Measurements from ENCODE around the gene GIMAP8. TPM values are rescaled to one million over a fixed set of nuclear protein-coding genes. Genes with fewer than 3 reads are reported as not detected.

GIMAP8 gene
- total RNA-seq, 1 experiment from 2014 or later = 0.10 TPM

DNA sequence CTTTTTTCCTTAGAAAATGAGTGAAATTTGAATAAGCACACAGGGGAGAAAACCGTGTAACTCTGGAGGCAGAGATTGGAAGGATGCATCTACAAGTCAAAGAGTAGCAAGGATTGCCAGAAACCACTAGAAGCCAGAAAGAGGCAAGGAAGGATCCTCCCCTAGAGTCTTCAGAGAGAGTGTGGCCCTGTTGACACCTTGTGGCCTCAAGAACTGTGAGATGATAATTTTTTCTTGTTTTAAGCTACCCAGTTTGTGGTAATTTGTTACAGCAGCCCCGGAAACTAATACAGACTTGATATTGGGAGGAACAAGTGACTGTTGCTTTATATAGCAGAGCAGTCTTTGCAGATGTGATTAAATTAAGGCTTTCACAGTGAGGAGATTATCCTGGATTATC lies 60.6 kb downstream of the GIMAP8 start:
- no peaks in the 10 kb centered on the region for H3K27me3 ChIP-seq (ENCODE audit: control insufficient read depth, insufficient read depth, low read length)
- BruUV-seq (replicated peaks) = no TSS peak
- in situ Hi-C loops (cut with HindIII; ENCODE audit: low pct_unique_long_range_greater_than_20kb, low sequenced_read_pairs) = no loop called here

GRCh38 chr7:150513758-150514157 lies 63.3 kb downstream of the GIMAP8 start:
- no peak for ATAC-seq
- intact Hi-C loops (cut with micrococcal nuclease; ENCODE audit: unreplicated experiment) (no loop called here), in situ Hi-C loops (cut with HindIII; ENCODE audit: low pct_unique_long_range_greater_than_20kb, low sequenced_read_pairs) (no loop called here)
- no peaks in the 10 kb centered on the region for H3K4me1 ChIP-seq (ENCODE audit: control insufficient read depth, insufficient read depth, low read length)
- ChIA-PET POLR2A (no interaction called here), CTCF (no interaction called here)
- BruUV-seq (replicated peaks) = no TSS peak
- no peaks in the 10 kb centered on the region for H3K36me3 ChIP-seq (ENCODE audit: control insufficient read depth, insufficient read depth, low read length)
- peaks cover 2% of the 10 kb centered on the region; the same call in 1 of the 2 replicates for H3K27me3 ChIP-seq (ENCODE audit: control insufficient read depth, insufficient read depth, low read length)
- no peaks in the 10 kb centered on the region for H3K9me3 ChIP-seq (ENCODE audit: control insufficient read depth, insufficient read depth, low read depth, low read length)
- TF ChIP-seq SIN3A (IDR thresholded peaks at IDR 0.05; ENCODE audit: borderline replicate concordance, insufficient read depth, low read depth, low read length) (no peak), TCF7L2 (IDR thresholded peaks at IDR 0.05; ENCODE audit: low read depth, low read length) (no peak)
- no peak overlapping the region for H3K27ac ChIP-seq (ENCODE audit: low read length)
- DNase-seq (ENCODE audit: low read depth, low spot score) = no peak
- H3K4me3 ChIP-seq (ENCODE audit: low read depth in 2 of 2, low read length in 2 of 2) = no peak overlapping the region

More for the DNA sequence above, 60.6 kb downstream of the GIMAP8 start:
- intact Hi-C loops (cut with micrococcal nuclease; ENCODE audit: unreplicated experiment) = no loop called here
- ChIA-PET POLR2A (no interaction called here), CTCF (no interaction called here)
- no peak overlapping the region for H3K4me3 ChIP-seq (ENCODE audit: low read depth in 2 of 2, low read length in 2 of 2)
- no peak overlapping the region for H3K27ac ChIP-seq (ENCODE audit: low read length)
- no peaks in the 10 kb centered on the region for H3K36me3 ChIP-seq (ENCODE audit: control insufficient read depth, insufficient read depth, low read length)
- DNase-seq (ENCODE audit: low read depth, low spot score) (no peak), ATAC-seq (no peak)
- H3K4me1 ChIP-seq (ENCODE audit: control insufficient read depth, insufficient read depth, low read length) = no peaks in the 10 kb centered on the region
- H3K9me3 ChIP-seq (ENCODE audit: control insufficient read depth, insufficient read depth, low read depth, low read length) = no peaks in the 10 kb centered on the region
- TF ChIP-seq, protein P1, sequence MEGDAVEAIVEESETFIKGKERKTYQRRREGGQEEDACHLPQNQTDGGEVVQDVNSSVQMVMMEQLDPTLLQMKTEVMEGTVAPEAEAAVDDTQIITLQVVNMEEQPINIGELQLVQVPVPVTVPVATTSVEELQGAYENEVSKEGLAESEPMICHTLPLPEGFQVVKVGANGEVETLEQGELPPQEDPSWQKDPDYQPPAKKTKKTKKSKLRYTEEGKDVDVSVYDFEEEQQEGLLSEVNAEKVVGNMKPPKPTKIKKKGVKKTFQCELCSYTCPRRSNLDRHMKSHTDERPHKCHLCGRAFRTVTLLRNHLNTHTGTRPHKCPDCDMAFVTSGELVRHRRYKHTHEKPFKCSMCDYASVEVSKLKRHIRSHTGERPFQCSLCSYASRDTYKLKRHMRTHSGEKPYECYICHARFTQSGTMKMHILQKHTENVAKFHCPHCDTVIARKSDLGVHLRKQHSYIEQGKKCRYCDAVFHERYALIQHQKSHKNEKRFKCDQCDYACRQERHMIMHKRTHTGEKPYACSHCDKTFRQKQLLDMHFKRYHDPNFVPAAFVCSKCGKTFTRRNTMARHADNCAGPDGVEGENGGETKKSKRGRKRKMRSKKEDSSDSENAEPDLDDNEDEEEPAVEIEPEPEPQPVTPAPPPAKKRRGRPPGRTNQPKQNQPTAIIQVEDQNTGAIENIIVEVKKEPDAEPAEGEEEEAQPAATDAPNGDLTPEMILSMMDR (IDR thresholded peaks at IDR 0.05) = no peak
- TF ChIP-seq SIN3A (IDR thresholded peaks at IDR 0.05; ENCODE audit: borderline replicate concordance, insufficient read depth, low read depth, low read length) (no peak), TCF7L2 (IDR thresholded peaks at IDR 0.05; ENCODE audit: low read depth, low read length) (no peak), REST (IDR thresholded peaks at IDR 0.05; ENCODE audit: insufficient read depth in 1 of 2, low read depth in 2 of 2, low read length in 1 of 2) (no peak), POLR2AphosphoS5 (IDR thresholded peaks at IDR 0.05; ENCODE audit: low read depth, low read length) (no peak)

DNA sequence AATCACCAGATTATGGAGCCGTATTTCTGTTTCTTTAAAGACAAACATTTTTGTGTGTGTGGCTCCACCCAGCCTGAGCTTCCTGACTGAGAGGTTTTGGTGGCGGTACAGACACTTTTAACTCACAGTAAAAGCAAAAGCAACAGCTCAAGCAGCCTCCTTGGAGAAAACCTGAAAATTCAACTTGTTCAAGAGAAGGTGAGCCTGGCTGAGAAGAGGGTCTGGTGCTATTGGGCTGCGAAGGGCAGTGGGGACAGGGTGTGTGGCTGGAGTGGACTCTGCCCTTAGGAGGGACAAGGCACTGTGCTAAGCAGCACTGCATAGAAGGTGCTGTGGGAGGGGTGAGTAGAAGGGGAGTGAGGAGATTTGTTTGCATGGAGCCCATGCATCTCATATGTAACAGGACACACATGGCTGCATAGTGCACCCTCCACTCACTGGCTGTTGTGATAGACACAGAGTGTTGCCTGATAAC lies 64.4 kb downstream of the GIMAP8 start, which contains the start of gene GIMAP7:
TSS of gene GIMAP7 (plus strand) at position 125 of the 475 bp plus-strand sequence. CDS start 5,103 bp downstream, outside the sequence.
- H3K27me3 ChIP-seq (ENCODE audit: control insufficient read depth, insufficient read depth, low read length) = peaks cover 2% of the 10 kb centered on the region; the same call in 1 of the 2 replicates
- in situ Hi-C loops (cut with HindIII; ENCODE audit: low pct_unique_long_range_greater_than_20kb, low sequenced_read_pairs) (no loop called here), intact Hi-C loops (cut with micrococcal nuclease; ENCODE audit: unreplicated experiment) (no loop called here)
- TF ChIP-seq, protein P1 (IDR thresholded peaks at IDR 0.05) = no peak
- TF ChIP-seq REST (IDR thresholded peaks at IDR 0.05; ENCODE audit: insufficient read depth in 1 of 2, low read depth in 2 of 2, low read length in 1 of 2) (no peak), TCF7L2 (IDR thresholded peaks at IDR 0.05; ENCODE audit: low read depth, low read length) (no peak), SIN3A (IDR thresholded peaks at IDR 0.05; ENCODE audit: borderline replicate concordance, insufficient read depth, low read depth, low read length) (no peak), POLR2AphosphoS5 (IDR thresholded peaks at IDR 0.05; ENCODE audit: low read depth, low read length) (no peak)
- DNase-seq (ENCODE audit: low read depth, low spot score) = no peak
- no peaks in the 10 kb centered on the region for H3K4me1 ChIP-seq (ENCODE audit: control insufficient read depth, insufficient read depth, low read length)
- H3K27ac ChIP-seq (ENCODE audit: low read length) = no peak within 1 kb of the TSS
- no peaks in the 10 kb centered on the region for H3K9me3 ChIP-seq (ENCODE audit: control insufficient read depth, insufficient read depth, low read depth, low read length)
- POLR2A ChIA-PET = no interaction called here
- no peak within 1 kb of the TSS for H3K4me3 ChIP-seq (ENCODE audit: low read depth in 2 of 2, low read length in 2 of 2)
- CTCF ChIA-PET = no interaction called here
- no peak for ATAC-seq
- BruUV-seq (replicated peaks) = no TSS peak
- H3K36me3 ChIP-seq (ENCODE audit: control insufficient read depth, insufficient read depth, low read length) = no peaks in the 10 kb centered on the region
